GM19099 (cell line): ENCODE measurements around the gene MN1.

Experiments
- POLR2A ChIP-seq: IDR thresholded peaks from 3 replicates; pipeline ENCODE4 v1.6.1; 2011; ENCODE audit warnings: low read depth; ENCODE audit not compliant: insufficient read length; ENCODE audit errors: extremely low read depth

The MN1 gene

DNA sequence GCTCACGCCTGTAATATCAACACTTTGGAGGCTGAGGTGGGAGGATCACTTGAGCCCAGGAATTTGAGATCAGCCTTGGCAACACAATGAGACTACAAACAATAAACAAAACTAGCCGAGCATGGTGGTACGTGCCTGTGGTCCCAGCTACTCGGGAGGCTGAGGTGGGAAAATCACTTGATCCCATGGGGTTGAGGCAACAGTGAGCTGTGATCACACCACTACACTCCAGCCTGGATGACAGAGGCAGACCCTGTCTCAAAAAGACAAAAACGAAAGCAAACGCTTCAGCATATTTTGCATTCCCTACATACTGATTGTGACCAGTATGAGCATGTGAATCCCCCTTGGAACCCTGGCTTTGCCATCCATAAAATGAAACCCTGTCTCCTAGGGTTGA lies 33.9 kb upstream of the MN1 start:
- no peak for TF ChIP-seq POLR2A

- no peak for TF ChIP-seq POLR2A
Observed at GRCh38 chr22:27834364-27835185, 33.0 kb upstream of the MN1 start.

DNA sequence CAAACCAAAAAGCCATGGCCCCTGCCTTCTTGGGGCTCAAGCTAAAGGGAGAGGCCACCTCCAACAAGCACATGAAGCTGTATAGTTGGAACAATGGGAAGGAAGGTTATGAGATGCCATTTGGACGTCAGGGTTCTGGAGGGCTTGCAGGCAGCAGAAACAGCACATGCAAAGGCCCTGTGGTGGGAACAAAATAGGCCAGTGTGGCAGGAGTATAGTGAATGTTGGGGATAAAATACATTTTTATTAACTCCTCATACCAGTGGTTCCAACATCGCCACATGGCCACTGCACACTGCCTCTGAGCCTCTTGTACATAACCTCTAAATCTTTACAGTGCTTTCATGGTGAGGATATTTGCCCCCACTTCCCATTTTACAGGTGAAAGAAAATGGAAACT lies 32.2 kb upstream of the MN1 start:
- no peak for TF ChIP-seq POLR2A

DNA sequence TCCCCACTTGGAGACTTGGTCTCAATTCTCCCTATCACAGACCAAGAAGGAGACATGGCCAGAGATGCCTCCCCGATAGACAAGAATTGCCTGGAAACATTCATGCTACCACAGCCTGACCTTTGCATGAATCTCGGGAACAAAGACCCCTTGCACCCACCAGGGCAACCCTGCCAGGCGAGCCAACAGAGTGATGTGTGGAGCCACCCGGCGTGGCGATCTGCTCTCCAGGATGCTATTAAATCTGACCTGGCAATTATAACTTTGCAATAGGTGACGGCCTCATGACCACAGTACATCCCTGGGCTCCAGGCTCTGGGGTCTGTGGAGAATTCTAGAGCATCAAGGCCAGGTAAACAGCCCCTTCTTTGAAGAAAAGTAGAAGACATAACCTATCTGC lies 31.1 kb upstream of the MN1 start:
- TF ChIP-seq POLR2A, result no peak

DNA sequence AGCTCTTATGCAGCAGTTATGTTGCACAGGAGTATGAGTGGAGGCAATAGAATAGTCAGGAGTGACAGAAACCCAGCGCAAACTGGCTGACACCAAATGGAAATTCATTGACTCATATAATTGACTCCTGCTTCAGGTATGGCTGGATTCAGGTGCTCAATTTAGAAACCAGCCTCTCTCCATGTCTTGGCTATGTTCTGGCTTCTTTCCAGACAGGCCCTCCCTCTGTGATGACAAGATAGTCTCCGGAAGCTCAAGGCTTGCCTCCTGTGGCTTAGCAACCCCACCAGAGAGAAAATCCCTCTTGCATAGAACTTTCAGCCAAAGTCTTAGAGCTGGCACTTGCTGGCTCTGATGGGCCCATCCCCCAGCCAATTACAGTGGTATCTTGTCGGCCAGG lies 28.1 kb upstream of the MN1 start:
- no peak for TF ChIP-seq POLR2A

DNA sequence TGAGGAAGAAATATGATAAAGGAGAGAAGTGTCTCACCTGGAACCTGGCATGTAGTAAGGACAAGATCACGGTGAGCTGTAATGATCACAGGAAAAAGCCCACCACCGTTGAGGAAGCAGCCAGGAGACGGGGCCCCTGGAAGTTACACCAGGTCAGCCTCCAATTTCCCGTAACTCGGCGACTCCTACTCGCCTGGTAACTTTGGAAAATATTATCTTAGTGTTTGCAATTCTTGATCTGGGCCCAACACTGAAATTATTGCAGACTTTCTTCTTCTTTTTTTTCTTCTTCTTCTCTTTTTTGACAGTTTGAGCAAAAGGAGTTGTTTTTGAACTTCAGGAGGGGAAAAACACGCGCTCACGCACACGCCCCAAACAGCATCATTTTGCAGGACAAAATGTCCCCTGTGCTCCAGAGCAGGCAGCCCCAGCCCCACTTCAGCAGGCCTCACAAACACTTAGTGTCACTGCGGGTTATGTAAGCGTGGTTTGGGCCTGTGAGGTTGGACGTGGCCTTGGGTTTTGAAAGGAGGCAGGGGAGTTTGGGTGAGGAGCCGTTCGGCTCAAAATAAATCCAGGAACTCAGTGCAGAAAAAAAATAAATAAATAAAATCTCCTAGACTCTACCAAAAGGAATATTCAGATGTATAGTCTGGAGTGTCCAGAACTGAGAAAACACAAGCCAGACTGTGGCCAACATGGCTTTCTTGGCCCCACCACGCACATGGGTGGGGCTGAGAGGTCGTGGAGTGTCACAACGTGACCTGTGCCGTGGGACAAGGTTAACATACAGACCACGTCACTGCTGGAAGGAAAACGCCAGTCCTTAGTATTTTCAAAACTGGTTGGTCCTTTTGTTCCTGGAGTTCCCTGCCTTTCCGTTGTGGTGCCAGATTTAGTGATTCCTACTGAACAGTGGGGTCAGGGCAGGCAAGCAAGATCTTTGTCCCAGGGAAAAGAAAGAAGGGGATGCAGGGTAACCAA lies 26.3 kb upstream of the MN1 start:
- no peak for TF ChIP-seq POLR2A

DNA sequence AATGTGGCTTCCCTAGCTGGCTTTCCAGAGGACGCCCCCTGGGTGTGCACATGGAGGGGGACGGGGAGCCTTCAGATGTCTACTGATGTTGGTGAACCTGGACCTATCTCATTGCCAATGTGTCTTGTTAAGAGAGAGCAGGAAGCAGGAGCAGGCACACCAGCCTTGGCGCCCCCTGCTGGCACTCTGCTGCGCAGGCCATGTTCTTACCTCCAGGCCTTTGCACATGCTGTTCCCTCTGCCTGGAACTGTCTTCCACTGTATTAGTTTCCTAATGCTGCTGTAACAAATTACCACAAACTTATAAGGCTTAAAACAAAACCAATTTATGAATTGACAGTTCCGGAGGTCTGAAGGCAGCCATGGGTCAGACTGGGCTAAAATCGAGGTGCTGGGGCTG lies 23.6 kb upstream of the MN1 start:
- no peak for TF ChIP-seq POLR2A

- TF ChIP-seq POLR2A, result no peak
Observed at GRCh38 chr22:27823221-27823620, 21.7 kb upstream of the MN1 start.

DNA sequence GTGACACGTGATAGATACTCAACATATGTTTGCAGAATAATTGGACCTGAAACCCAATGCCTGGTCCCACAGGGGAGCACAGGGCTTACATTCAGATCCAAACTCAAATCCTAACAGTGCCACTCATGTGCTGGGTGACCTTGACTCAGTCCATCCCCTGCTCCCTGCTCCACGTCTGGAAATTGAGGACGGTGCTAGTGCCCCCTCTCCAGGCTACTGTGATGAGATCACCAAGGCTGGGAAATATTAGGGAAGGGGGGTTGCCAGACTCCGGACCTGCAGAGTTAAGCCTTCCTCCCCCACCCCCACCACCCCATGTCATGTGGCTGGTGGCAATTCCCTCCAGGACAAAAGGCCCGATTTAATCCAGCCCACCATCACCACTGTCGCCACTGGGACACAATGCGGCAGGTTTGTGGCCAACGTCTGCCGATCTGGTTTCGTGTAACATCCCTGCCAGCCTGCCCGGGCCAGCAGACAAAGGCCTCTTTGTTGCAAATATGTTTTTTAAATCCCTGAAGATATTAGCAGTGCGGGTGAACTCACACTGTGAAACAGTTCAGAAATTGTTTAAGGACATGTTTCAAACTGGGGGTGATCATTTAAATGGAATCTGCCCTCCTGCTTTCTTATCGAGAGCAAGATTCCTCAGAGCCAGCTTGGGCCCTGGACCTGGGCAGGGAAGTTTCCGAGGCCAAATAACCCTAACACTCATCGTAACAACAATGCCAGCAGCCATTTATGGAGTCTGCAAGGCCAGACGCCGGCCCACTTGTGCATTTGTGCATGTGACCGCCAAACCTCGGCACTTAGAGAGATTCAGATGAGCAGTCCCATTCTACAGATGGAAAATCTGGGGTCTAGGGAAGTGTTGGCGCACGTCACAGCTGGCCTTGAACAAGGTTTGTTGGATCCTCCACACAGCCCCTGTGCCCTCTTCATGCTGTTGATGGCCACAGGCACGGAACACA lies 19.6 kb upstream of the MN1 start:
- TF ChIP-seq POLR2A, result no peak

- no peak for TF ChIP-seq POLR2A
Observed at GRCh38 chr22:27816552-27816951, 15.0 kb upstream of the MN1 start.

GRCh38 chr22:27815826-27816530 lies 14.4 kb upstream of the MN1 start:
- no peak for TF ChIP-seq POLR2A

- no peak for TF ChIP-seq POLR2A
Observed at GRCh38 chr22:27814993-27815392, 13.4 kb upstream of the MN1 start.

DNA sequence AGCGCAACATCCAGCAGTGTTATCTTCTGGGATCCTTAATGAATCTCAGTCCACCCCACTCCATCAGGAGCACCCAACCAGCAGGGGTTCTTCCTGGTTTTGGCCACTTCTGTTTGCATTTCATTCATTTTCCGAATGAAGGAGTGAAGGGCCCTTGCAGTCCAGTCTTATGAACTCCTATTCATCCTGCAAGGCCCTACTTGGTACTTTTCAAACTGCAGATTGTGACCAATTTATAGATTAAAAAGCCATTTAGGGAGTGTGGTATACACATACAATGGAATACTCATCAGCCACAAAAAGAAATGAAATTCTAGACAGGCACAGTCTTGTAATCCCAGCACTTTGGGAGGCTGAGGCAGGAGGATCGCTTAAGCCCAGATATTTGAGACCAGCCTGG lies 10.2 kb upstream of the MN1 start:
- TF ChIP-seq POLR2A, result no peak

DNA sequence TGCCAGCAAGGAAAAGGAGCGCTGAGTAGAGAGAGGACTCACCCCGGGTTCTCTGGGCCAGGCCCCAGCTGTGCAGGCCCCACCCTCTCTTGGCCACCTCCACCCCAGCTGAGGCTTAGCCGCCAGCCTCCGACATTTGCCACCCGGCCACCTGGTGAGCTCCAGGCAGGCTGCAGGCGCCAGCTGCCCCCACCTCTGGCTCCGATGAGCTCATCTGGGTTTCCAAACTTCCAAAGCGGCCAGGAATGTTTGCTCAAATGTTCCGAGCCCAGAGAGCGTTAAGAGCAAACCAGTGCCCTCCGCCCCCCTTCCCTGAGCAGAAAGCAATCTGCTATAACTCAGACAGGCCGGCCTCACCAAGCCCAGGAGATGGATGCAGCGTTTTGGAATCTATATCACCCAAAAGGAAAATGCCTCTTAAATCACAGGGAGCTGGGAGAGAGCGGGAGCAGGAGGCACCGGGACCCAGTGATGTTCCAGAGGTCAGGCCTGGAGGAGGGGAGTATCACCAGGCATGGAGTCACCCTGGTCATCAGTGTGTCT lies 9.1 kb upstream of the MN1 start:
- no peak for TF ChIP-seq POLR2A
